Esophagus muscularis mucosa (tissue), 4 donors: ENCODE data around the gene AP4S1. TPM values are rescaled to one million over a fixed set of nuclear protein-coding genes. Genes with fewer than 3 reads are reported as not detected.

Experiments used
- DNase-seq: peaks from one replicate; pipeline ENCODE4 v3.0.0-alpha.2; 2017; ENCODE audit errors: extremely low spot score
- H3K27ac ChIP-seq, 4 donors: fragments of 200-600 bp; sonication (generic); replicated peaks in 1 of 4; 1 replicate in 3 of 4; 2 replicates in 1 of 4; pipeline ENCODE4 v1.5.1; 2016 to 2019; ENCODE audit warnings: mild to moderate bottlenecking in 1 of 4
- H3K27me3 ChIP-seq, 4 donors: fragments of 200-600 bp; sonication (generic); one replicate each; pipeline versions ENCODE4 v1.5.1 to v1.6.0; 2016 to 2019
- H3K36me3 ChIP-seq, 4 donors: fragments of 200-600 bp; sonication (generic); one replicate each; pipeline ENCODE4 v1.5.1; 2016 to 2019
- H3K4me1 ChIP-seq, 4 donors: fragments of 200-600 bp; sonication (generic); one replicate each; pipeline ENCODE4 v1.5.1; 2016 to 2019
- H3K4me3 ChIP-seq, 4 donors: fragments of 200-600 bp; sonication (generic); 1 replicate in 2 of 4; 2 replicates in 2 of 4; pipeline ENCODE4 v1.5.1; 2016 to 2019; ENCODE audit warnings: mild to moderate bottlenecking in 4 of 4, moderate library complexity in 1 of 4
- H3K9me3 ChIP-seq, 4 donors: fragments of 200-600 bp; sonication (generic); 1 replicate in 3 of 4; 2 replicates in 1 of 4; pipeline ENCODE4 v1.5.1; 2016 to 2019
- CTCF ChIP-seq, 3 experiments: fragments of 200-600 bp in 2 of 3; fragments of 450-650 bp in 1 of 3; sonication (generic) in 2 of 3; IDR thresholded peaks; one replicate each; pipeline ENCODE4 v1.5.1; 2017 to 2019; ENCODE audit warnings: antibody characterized with exemption in 3 of 3, mild to moderate bottlenecking in 2 of 3, moderate library complexity in 1 of 3
- EP300 ChIP-seq: sonication (generic); formaldehyde crosslinking; IDR thresholded peaks from one replicate; pipeline ENCODE4 v1.6.1; 2017; ENCODE audit warnings: antibody characterized with exemption
- POLR2A ChIP-seq: fragments of 450-650 bp; IDR thresholded peaks from one replicate; pipeline ENCODE4 v1.6.1; 2017; ENCODE audit warnings: antibody characterized with exemption, moderate library complexity, mild to moderate bottlenecking, low read depth
- POLR2AphosphoS5 ChIP-seq, 2 donors: sonication (generic); formaldehyde crosslinking; IDR thresholded peaks; one replicate each; pipeline ENCODE4 v1.6.1; 2017; ENCODE audit warnings: antibody characterized with exemption in 2 of 2
- WGBS: methylation state at CpG from one replicate; pipeline ENCODE4 v1.1.5; 2018; 5-methylcytosine and 5-hydroxymethylcytosine counted together
- intact Hi-C: fragments of 100-400 bp; cut with DNase I; formaldehyde crosslinking; loops from one replicate; pipeline ENCODE4 v1.15.1; 2023
- total RNA-seq, 4 donors: library from RNA; depleted of rRNA; stranded (reverse); fragments of >200 nt; gene quantifications; one replicate each; pipeline versions ENCODE4 v1.1.0 to v1.2.1, GENCODE V29; 2016

The AP4S1 gene
- total RNA-seq, 4 donors from 2014 or later: 5.0 to 12.3 (median 9.3) TPM

GRCh38 chr14:31022386-31022785 is 3.1 kb upstream of the AP4S1 start:
- DNase-seq: no peak
- Histone ChIP-seq H3K9me3 (no peaks in the 10 kb centered on the region), H3K4me3 (no peak overlapping the region), H3K4me1 (peaks cover 23 to 68% (median 56%) of the 10 kb centered on the region in 4 donors), H3K27ac (peak overlapping the region in 2 of 4 donors; percentile 25 to 100), H3K36me3 (peaks cover 0 to 3% (median 0%) of the 10 kb centered on the region in 4 donors), H3K27me3 (peaks cover 0 to 3% (median 0%) of the 10 kb centered on the region in 4 donors)
- TF ChIP-seq POLR2A: no peak
- TF ChIP-seq EP300: no peak
- no peak for TF ChIP-seq CTCF (IDR thresholded peaks at IDR 0.05)
- TF ChIP-seq POLR2AphosphoS5 (IDR thresholded peaks at IDR 0.05): no peak
- 100% methylated on average over 2 of the region's 2 CpGs for WGBS
- intact Hi-C loops: loop anchor here (5.0 kb wide), 1 partner anchor 35 kb away; no protein-coding TSS in a partner anchor

DNA sequence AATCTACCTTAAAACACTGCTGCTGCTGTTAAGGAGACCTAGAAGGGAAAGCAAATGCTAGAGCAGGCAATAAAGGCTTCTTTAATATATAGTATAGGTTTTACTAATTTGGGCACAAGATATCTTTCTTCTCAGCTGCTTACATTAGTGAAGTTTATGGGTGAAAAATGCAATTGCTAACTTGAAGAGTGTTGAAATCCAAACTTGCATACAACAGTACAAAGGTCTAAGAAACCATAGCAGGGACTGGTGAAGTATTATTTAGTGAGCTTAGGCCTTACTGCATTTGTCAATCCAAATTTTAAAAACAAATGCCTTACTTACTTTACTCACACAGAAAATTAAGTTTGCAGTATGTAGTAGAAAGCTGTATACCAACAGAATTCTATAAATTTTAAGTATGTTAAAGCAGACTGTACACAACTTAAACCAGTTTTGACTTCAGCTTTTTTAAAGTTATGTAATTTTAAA is 1.4 kb upstream of the AP4S1 start:
- peaks cover 26 to 65% (median 47%) of the 10 kb centered on the region in 4 donors for H3K4me1 ChIP-seq
- peak overlapping the region; percentile 81 to 100 (median 90) for H3K4me3 ChIP-seq
- intact Hi-C loops: loop anchor here (5.0 kb wide), 1 partner anchor 37 kb away; no protein-coding TSS in a partner anchor
- no peaks in the 10 kb centered on the region for H3K36me3 ChIP-seq
- DNase-seq: no peak
- H3K27ac ChIP-seq: peak overlapping the region; percentile 98 to 100 (median 100)
- TF ChIP-seq CTCF (IDR thresholded peaks at IDR 0.05) (no peak), POLR2AphosphoS5 (IDR thresholded peaks at IDR 0.05) (no peak), POLR2A (no peak), EP300 (no peak)
- H3K27me3 ChIP-seq: peaks cover 0 to 3% (median 0%) of the 10 kb centered on the region in 4 donors
- no peaks in the 10 kb centered on the region for H3K9me3 ChIP-seq

- intact Hi-C loops: loop anchor here (5.0 kb wide), 1 partner anchor 37 kb away; no protein-coding TSS in a partner anchor
Observed at GRCh38 chr14:31024577-31025366, 677 bp upstream of the AP4S1 start.

DNA sequence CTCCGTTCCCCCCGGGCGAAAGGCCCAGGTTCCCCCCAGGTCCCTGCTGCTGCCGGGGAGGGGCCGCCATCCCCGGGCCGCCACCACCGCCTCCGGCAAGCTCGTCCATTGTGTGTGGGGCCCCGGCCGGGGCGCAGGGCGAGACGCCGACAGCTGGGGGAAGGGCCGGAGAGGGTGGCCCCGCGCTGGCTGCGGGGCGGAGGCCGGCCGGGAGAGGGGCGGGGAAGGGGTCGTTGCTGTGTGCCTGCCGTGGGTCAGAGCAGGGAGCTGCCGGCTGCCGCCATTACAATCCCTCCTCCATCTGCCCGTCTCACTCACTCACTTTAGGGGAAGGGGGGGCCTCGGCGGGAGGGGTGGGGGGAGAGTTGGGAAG is 614 bp downstream of the AP4S1 start, which contains the start of gene STRN3:
Gene STRN3 (minus strand): TSS at position 303 of the 373 bp plus-strand sequence. CDS start 194 bp downstream, at position 109.
- TF ChIP-seq POLR2A (no peak), POLR2AphosphoS5 (IDR thresholded peaks at IDR 0.05) (peak in 1 of 2 donors; percentile 85)
- H3K4me3 ChIP-seq: peak within 1 kb of the TSS; percentile 81 to 100 (median 90)
- no peaks in the 10 kb centered on the region for H3K36me3 ChIP-seq
- WGBS: 0% methylated on average over 6 of the region's 31 CpGs
- DNase-seq: no peak
- peaks cover 0 to 3% (median 0%) of the 10 kb centered on the region in 4 donors for H3K27me3 ChIP-seq
- peak within 1 kb of the TSS; percentile 98 to 100 (median 100) for H3K27ac ChIP-seq
- intact Hi-C loops: no loop called here
- peaks cover 23 to 48% (median 40%) of the 10 kb centered on the region in 4 donors for H3K4me1 ChIP-seq
- H3K9me3 ChIP-seq: no peaks in the 10 kb centered on the region

More at GRCh38 chr14:31024577-31025366, 677 bp upstream of the AP4S1 start:
- Histone ChIP-seq H3K4me3 (peak overlapping the region; percentile 81 to 100 (median 90)), H3K36me3 (no peaks in the 10 kb centered on the region), H3K9me3 (no peaks in the 10 kb centered on the region), H3K27me3 (peaks cover 0 to 3% (median 0%) of the 10 kb centered on the region in 4 donors), H3K4me1 (peaks cover 26 to 58% (median 46%) of the 10 kb centered on the region in 4 donors), H3K27ac (peak overlapping the region; percentile 98 to 100 (median 100))
- 8% methylated on average over 11 of the region's 11 CpGs for WGBS
- no peak for DNase-seq
- TF ChIP-seq CTCF (IDR thresholded peaks at IDR 0.05) (no peak), POLR2AphosphoS5 (IDR thresholded peaks at IDR 0.05) (peak in 1 of 2 donors; percentile 5)
